DOHH2 (cell line): ENCODE data around the gene LMOD1.

Source experiments
- CTCF ChIP-seq: fragments of 200-600 bp; sonication (generic); IDR thresholded peaks from one replicate; pipeline ENCODE4 v1.5.1; 2014; ENCODE audit warnings: antibody characterized with exemption, mild to moderate bottlenecking, low read depth, low read length; ENCODE audit not compliant: poor library complexity, severe bottlenecking
- EZH2phosphoT487 ChIP-seq: fragments of 200-600 bp; sonication (generic); IDR thresholded peaks from 2 replicates; pipeline ENCODE4 v1.6.1; 2017; ENCODE audit warnings: borderline replicate concordance, mild to moderate bottlenecking, antibody characterized with exemption, low read length, moderate library complexity, mixed read lengths

GRCh38 chr1:201881617-201882016 lies 64.7 kb downstream of the LMOD1 start:
- TF ChIP-seq CTCF (no peak), EZH2phosphoT487 (no peak)
